OCI-LY3 (cell line): ENCODE data around the gene RPL35.

Experiments
- H2AFZ ChIP-seq: fragments of 200-600, 300-600 bp; shearing (Covaris generic); 2 replicates; pipeline ENCODE4 v1.6.0; 2014; ENCODE audit warnings: antibody characterized with exemption, low read depth, low read length
- H3K27ac ChIP-seq: fragments of 200-600, 300-600 bp; sonication (generic); 2 replicates; pipeline ENCODE4 v1.5.1; 2014; ENCODE audit warnings: mild to moderate bottlenecking, low read length, moderate library complexity, mixed read lengths
- H3K27me3 ChIP-seq: fragments of 200-600, 300-600 bp; sonication (generic); 2 replicates; pipeline ENCODE4 v1.6.1; 2014; ENCODE audit warnings: low read depth, low read length, mixed read lengths
- H3K36me3 ChIP-seq: fragments of 200-600, 300-600 bp; sonication (generic); replicated peaks from 2 replicates; pipeline ENCODE3; 2014; ENCODE audit warnings: low read depth, low read length, mixed read lengths
- H3K4me1 ChIP-seq: fragments of 300-600, 200-600 bp; sonication (generic); 2 replicates; pipeline ENCODE4 v1.6.1; 2014; ENCODE audit warnings: low read length, mixed read lengths
- H3K4me2 ChIP-seq: fragments of 200-600, 300-600 bp; sonication (generic); 2 replicates; pipeline ENCODE4 v1.6.1; 2014; ENCODE audit warnings: low read length, mixed read lengths
- H3K4me3 ChIP-seq: fragments of 300-600, 200-600 bp; sonication (generic); 2 replicates; pipeline ENCODE4 v1.5.1; 2014; ENCODE audit warnings: antibody characterized with exemption, mild to moderate bottlenecking, low read length, moderate library complexity
- H3K79me2 ChIP-seq: fragments of 300-600, 200-600 bp; shearing (Covaris generic); 2 replicates; pipeline ENCODE4 v1.6.1; 2014; ENCODE audit warnings: mild to moderate bottlenecking, low read length, mixed read lengths
- H3K9ac ChIP-seq: fragments of 300-600, 200-600 bp; shearing (Covaris generic); 2 replicates; pipeline ENCODE4 v1.6.0; 2014; ENCODE audit warnings: mild to moderate bottlenecking, low read length, moderate library complexity
- H3K9me3 ChIP-seq: fragments of 200-600, 300-600 bp; shearing (Covaris generic); 2 replicates; pipeline ENCODE4 v1.6.1; 2014; ENCODE audit warnings: low read length, mixed read lengths; ENCODE audit not compliant: insufficient read depth
- H4K20me1 ChIP-seq: fragments of 200-600, 300-600 bp; sonication (generic); 2 replicates; pipeline ENCODE4 v1.6.1; 2016; ENCODE audit warnings: low read length, mixed read lengths; ENCODE audit not compliant: insufficient read depth
- CTCF ChIP-seq: fragments of 200-600, 300-600 bp; sonication (generic); IDR thresholded peaks from 2 replicates; pipeline ENCODE4 v1.5.1; 2014; ENCODE audit warnings: antibody characterized with exemption, low read length, low read depth
- EZH2phosphoT487 ChIP-seq: fragments of 200-600 bp; shearing (Covaris generic); IDR thresholded peaks from 2 replicates; pipeline ENCODE4 v1.6.1; 2018; ENCODE audit warnings: antibody characterized with exemption, mixed run types, low read depth

RPL35 gene

GRCh38 chr9:124880501-124880900 is 18.7 kb upstream of the RPL35 start:
- Histone ChIP-seq H3K4me3 (no peak overlapping the region), H2AFZ (no peak overlapping the region), H3K9me3 (no peaks in the 10 kb centered on the region), H3K27ac (no peak overlapping the region), H3K9ac (no peak overlapping the region), H3K79me2 (peaks cover 10% of the 10 kb centered on the region), H4K20me1 (peaks cover 19% of the 10 kb centered on the region), H3K4me2 (no peak overlapping the region), H3K4me1 (peaks cover 6% of the 10 kb centered on the region), H3K27me3 (no peaks in the 10 kb centered on the region), H3K36me3 (peaks cover 31% of the 10 kb centered on the region)
- TF ChIP-seq CTCF, result no peak

- Histone ChIP-seq H3K79me2 (peaks cover 22% of the 10 kb centered on the region), H3K9ac (no peak overlapping the region), H3K36me3 (peaks cover 41% of the 10 kb centered on the region), H3K4me3 (no peak overlapping the region), H3K27ac (no peak overlapping the region), H3K27me3 (no peaks in the 10 kb centered on the region), H3K4me1 (peaks cover 6% of the 10 kb centered on the region), H2AFZ (no peak overlapping the region), H3K4me2 (no peak overlapping the region), H4K20me1 (peaks cover 32% of the 10 kb centered on the region), H3K9me3 (no peaks in the 10 kb centered on the region)
- TF ChIP-seq CTCF (no peak), EZH2phosphoT487 (no peak)
These were observed 17.5 kb upstream of the RPL35 start for GRCh38 chr9:124879226-124879625.

GRCh38 chr9:124878518-124878917 is 16.8 kb upstream of the RPL35 start:
- Histone ChIP-seq H3K79me2 (peaks cover 29% of the 10 kb centered on the region), H3K9me3 (no peaks in the 10 kb centered on the region), H4K20me1 (peaks cover 39% of the 10 kb centered on the region), H3K27ac (no peak overlapping the region), H3K9ac (no peak overlapping the region), H3K4me1 (peaks cover 7% of the 10 kb centered on the region), H2AFZ (no peak overlapping the region), H3K4me2 (no peak overlapping the region), H3K27me3 (no peaks in the 10 kb centered on the region), H3K36me3 (peaks cover 48% of the 10 kb centered on the region), H3K4me3 (no peak overlapping the region)
- TF ChIP-seq EZH2phosphoT487, result no peak
- no peak for TF ChIP-seq CTCF

GRCh38 chr9:124878021-124878420 is 16.3 kb upstream of the RPL35 start:
- Histone ChIP-seq H3K9ac (no peak overlapping the region), H4K20me1 (peaks cover 44% of the 10 kb centered on the region), H3K27me3 (no peaks in the 10 kb centered on the region), H3K9me3 (no peaks in the 10 kb centered on the region), H3K4me3 (no peak overlapping the region), H3K27ac (no peak overlapping the region), H2AFZ (no peak overlapping the region), H3K4me1 (peaks cover 12% of the 10 kb centered on the region), H3K4me2 (no peak overlapping the region), H3K79me2 (peaks cover 34% of the 10 kb centered on the region), H3K36me3 (peaks cover 53% of the 10 kb centered on the region)
- TF ChIP-seq EZH2phosphoT487 (no peak), CTCF (no peak)
